HepG2 (cell line): Measurements from ENCODE around the gene CMIP. TPM values are rescaled to one million over a fixed set of nuclear protein-coding genes. Genes with fewer than 3 reads are reported as not detected.

Experiments
- ARID2 ChIP-seq: sonication (generic); formaldehyde crosslinking; IDR thresholded peaks from 2 replicates; pipeline ENCODE4 v1.8.1; 2022; ENCODE audit warnings: mild to moderate bottlenecking, missing genetic modification reagents, borderline replicate concordance
- FOXO1 ChIP-seq: sonication (generic); formaldehyde crosslinking; IDR thresholded peaks from 2 replicates; pipeline ENCODE4 v1.4.0; 2020; ENCODE audit warnings: missing genetic modification reagents
- NFYB ChIP-seq: sonication (generic); formaldehyde crosslinking; IDR thresholded peaks from 2 replicates; pipeline ENCODE4 v1.4.0; 2020; ENCODE audit warnings: missing genetic modification reagents
- ONECUT2 ChIP-seq: sonication (generic); formaldehyde crosslinking; IDR thresholded peaks from 2 replicates; pipeline ENCODE4 v1.4.0; 2020; ENCODE audit warnings: missing genetic modification reagents
- PCBP1 ChIP-seq: fragments of 200-400 bp; formaldehyde crosslinking; IDR thresholded peaks from 2 replicates; pipeline ENCODE4 v1.6.1; 2017; ENCODE audit warnings: mild to moderate bottlenecking, low read depth, low read length, borderline replicate concordance
- SMC3 ChIP-seq: IDR thresholded peaks from 2 replicates; pipeline ENCODE4 v1.6.1; 2011; ENCODE audit warnings: low read length, improper control_type of control experiment
- SOX13 ChIP-seq, 3 experiments: fragments of 450-650 bp in 1 of 3; sonication (generic) in 1 of 3; formaldehyde crosslinking in 1 of 3; IDR thresholded peaks in 2 of 3; conservative IDR thresholded peaks in 1 of 3; 2 replicates each; pipeline versions ENCODE4 v1.5.0 to v1.6.1; 2016 to 2020; ENCODE audit warnings: antibody characterized with exemption in 1 of 3, mild to moderate bottlenecking in 1 of 3, missing compliant biosample characterization in 1 of 3, missing genetic modification reagents in 1 of 3, moderate library complexity in 1 of 3
- TBX3 ChIP-seq: fragments of 450-650 bp; IDR thresholded peaks from 2 replicates; pipeline ENCODE4 v1.6.1; 2017; ENCODE audit warnings: antibody characterized with exemption, mild to moderate bottlenecking, inconsistent platforms, borderline replicate concordance
- TCF12 ChIP-seq, 2 experiments: fragments of 450-650 bp in 1 of 2; sonication (generic) in 1 of 2; formaldehyde crosslinking in 1 of 2; IDR thresholded peaks; 2 replicates each; pipeline versions ENCODE4 v1.6.1 to v1.8.0; 2017 to 2022; ENCODE audit warnings: antibody characterized with exemption in 1 of 2, mild to moderate bottlenecking in 1 of 2, missing genetic modification reagents in 1 of 2, moderate library complexity in 1 of 2
- ZFP36L2 ChIP-seq: sonication (generic); formaldehyde crosslinking; IDR thresholded peaks from 2 replicates; pipeline ENCODE4 v1.4.0; 2020; ENCODE audit warnings: missing genetic modification reagents
- ZFYVE20 ChIP-seq: sonication (generic); formaldehyde crosslinking; IDR thresholded peaks from 2 replicates; pipeline ENCODE4 v1.8.0; 2023; ENCODE audit warnings: low read depth, mild to moderate bottlenecking, moderate library complexity, missing genetic modification reagents, borderline replicate concordance
- ZNF143 ChIP-seq: sonication (generic); formaldehyde crosslinking; IDR thresholded peaks from 2 replicates; pipeline ENCODE4 v1.4.0; 2020; ENCODE audit warnings: missing genetic modification reagents
- ZNF24 ChIP-seq: fragments of 450-650 bp; IDR thresholded peaks from 2 replicates; pipeline ENCODE4 v1.6.1; 2017; ENCODE audit warnings: antibody characterized with exemption, mild to moderate bottlenecking
- ZNF510 ChIP-seq: sonication (generic); formaldehyde crosslinking; IDR thresholded peaks from 2 replicates; pipeline ENCODE4 v1.4.0; 2020; ENCODE audit warnings: low read depth, mild to moderate bottlenecking, missing genetic modification reagents
- ZNF564 ChIP-seq: sonication (generic); formaldehyde crosslinking; IDR thresholded peaks from 2 replicates; pipeline ENCODE4 v1.8.1; 2023; ENCODE audit warnings: mild to moderate bottlenecking, missing genetic modification reagents
- ZNF776 ChIP-seq: sonication (generic); formaldehyde crosslinking; IDR thresholded peaks from 2 replicates; pipeline ENCODE4 v1.4.0; 2020; ENCODE audit warnings: mild to moderate bottlenecking, missing genetic modification reagents
- ZSCAN22 ChIP-seq: sonication (generic); formaldehyde crosslinking; IDR thresholded peaks from 2 replicates; pipeline ENCODE4 v1.4.0; 2020; ENCODE audit warnings: mild to moderate bottlenecking, missing genetic modification reagents
- ZSCAN30 ChIP-seq: sonication (generic); formaldehyde crosslinking; IDR thresholded peaks from 2 replicates; pipeline ENCODE4 v1.5.0; 2020; ENCODE audit warnings: mild to moderate bottlenecking, missing genetic modification reagents
- polyA plus RNA-seq, 8 experiments: library from polyadenylated mRNA; depleted of rRNA in 3 of 8; stranded (reverse) in 7 of 8; unstranded in 1 of 8; fragments of >200 nt; fragmentation: Illumina TruSeq in 4 of 8; extraction: Trizol in 4 of 8; gene quantifications; 2 replicates each; pipeline versions ENCODE4 v1.2.1 to v1.2.3, GENCODE V29; 2011 to 2016; ENCODE audit warnings: low read depth in 4 of 8, missing spikeins in 1 of 8, mixed read lengths in 1 of 8; ENCODE audit not compliant: insufficient read depth in 1 of 8
- total RNA-seq, 5 experiments: library from RNA; depleted of rRNA; stranded (reverse); fragments of >200 nt; fragmentation: Illumina TruSeq; extraction: Trizol; gene quantifications; 2 replicates each; pipeline ENCODE4 v1.2.3, GENCODE V29; 2016; ENCODE audit warnings: low read depth in 1 of 5
- TF ChIP-seq, protein P1 (sequence below): sonication (generic); formaldehyde crosslinking; IDR thresholded peaks from 2 replicates; pipeline ENCODE4 v1.4.0; 2020; ENCODE audit warnings: missing genetic modification reagents
- TF ChIP-seq, protein P2 (sequence below): sonication (generic); formaldehyde crosslinking; IDR thresholded peaks from 2 replicates; pipeline ENCODE4 v1.8.0; 2023; ENCODE audit warnings: mild to moderate bottlenecking, missing genetic modification reagents
- TF ChIP-seq, protein P3 (sequence below), 2 experiments: sonication (generic) in 1 of 2; formaldehyde crosslinking in 1 of 2; IDR thresholded peaks; 2 replicates each; pipeline versions ENCODE4 v1.4.0 to v1.6.1; 2016 to 2020; ENCODE audit warnings: borderline replicate concordance in 1 of 2, low read depth in 1 of 2, mild to moderate bottlenecking in 1 of 2, missing genetic modification reagents in 1 of 2

The CMIP gene
- total and polyA plus RNA-seq, 2 of the 13 experiments (the other 11 are each of a cell fraction or from before 2014, with no cell fraction given) = 10.9 to 18.1 TPM

DNA sequence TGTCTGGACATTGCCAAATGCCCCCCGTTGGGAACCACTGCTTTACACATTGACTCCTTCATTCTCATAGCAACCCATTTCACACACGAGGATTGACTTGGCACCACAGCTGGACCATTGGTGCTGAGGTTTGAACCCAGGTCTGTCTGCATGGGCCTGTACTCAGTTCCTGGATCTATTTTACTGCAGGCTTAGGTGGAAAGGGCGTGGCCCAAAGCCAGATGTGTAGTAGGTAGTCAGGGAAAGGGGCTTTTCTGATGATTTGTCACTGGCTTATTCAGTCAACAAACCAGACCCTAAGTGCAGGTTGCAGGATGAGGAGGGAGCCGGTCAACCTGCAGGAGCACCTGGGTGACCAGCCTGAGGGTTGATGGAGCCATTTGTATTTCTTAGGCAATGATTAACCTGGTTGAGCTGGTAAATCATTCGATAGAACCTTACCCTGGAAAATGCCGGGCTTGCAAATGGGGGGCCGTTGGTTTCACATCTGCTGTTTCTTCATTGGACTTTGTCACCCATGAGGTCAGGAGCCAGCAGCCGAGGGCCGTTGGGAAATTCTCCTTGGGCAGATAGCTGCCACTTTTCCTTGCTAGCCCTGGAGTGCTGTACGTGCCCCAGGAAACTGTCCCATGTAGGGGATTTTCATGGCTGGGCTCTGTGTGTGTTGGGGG is 104.4 kb downstream of the CMIP start (continued):
- TF ChIP-seq SMC3 (0 out of 2 replicates have a peak, but pooled peaks have one; percentile 22), TBX3 (0 out of 2 replicates have a peak, but pooled peaks have one; percentile 60), FOXO1 (CRISPR knock-in tag) (peak; percentile 43; the same call in 1 of the 2 replicates), ZSCAN22 (CRISPR knock-in tag) (no peak; the same call in 1 of the 2 replicates), ZFYVE20 (CRISPR knock-in tag) (no peak), ZFP36L2 (CRISPR knock-in tag) (no peak), ZNF24 (no peak), PCBP1 (no peak), TCF12 (IDR thresholded peaks at IDR 0.05) (no peak), TCF12 (CRISPR knock-in tag; IDR thresholded peaks at IDR 0.05) (peak; percentile 77), SOX13 (IDR thresholded peaks at IDR 0.05) (no peak), SOX13 (CRISPR knock-in tag; conservative IDR thresholded peaks at IDR 0.05 in 1 of 2, IDR thresholded peaks at IDR 0.05 in 1 of 2) (peak in 1 of 2 experiments; percentile 74; a peak in 1 of 4 replicates), ONECUT2 (no peak), ZNF510 (CRISPR knock-in tag) (no peak), ZNF143 (CRISPR knock-in tag) (peak; percentile 76), ARID2 (CRISPR knock-in tag) (no peak), ZSCAN30 (CRISPR knock-in tag) (no peak), ZNF776 (CRISPR knock-in tag) (no peak), ZNF564 (no peak), NFYB (CRISPR knock-in tag) (peak; percentile 10; the same call in 1 of the 2 replicates)
- TF ChIP-seq, protein P1, sequence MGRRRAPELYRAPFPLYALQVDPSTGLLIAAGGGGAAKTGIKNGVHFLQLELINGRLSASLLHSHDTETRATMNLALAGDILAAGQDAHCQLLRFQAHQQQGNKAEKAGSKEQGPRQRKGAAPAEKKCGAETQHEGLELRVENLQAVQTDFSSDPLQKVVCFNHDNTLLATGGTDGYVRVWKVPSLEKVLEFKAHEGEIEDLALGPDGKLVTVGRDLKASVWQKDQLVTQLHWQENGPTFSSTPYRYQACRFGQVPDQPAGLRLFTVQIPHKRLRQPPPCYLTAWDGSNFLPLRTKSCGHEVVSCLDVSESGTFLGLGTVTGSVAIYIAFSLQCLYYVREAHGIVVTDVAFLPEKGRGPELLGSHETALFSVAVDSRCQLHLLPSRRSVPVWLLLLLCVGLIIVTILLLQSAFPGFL = no peak
- TF ChIP-seq, protein P2, sequence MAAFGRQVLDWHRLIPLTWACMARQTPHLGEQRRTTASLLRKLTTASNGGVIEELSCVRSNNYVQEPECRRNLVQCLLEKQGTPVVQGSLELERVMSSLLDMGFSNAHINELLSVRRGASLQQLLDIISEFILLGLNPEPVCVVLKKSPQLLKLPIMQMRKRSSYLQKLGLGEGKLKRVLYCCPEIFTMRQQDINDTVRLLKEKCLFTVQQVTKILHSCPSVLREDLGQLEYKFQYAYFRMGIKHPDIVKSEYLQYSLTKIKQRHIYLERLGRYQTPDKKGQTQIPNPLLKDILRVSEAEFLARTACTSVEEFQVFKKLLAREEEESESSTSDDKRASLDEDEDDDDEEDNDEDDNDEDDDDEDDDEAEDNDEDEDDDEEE (CRISPR knock-in tag) = no peak
- TF ChIP-seq, protein P3, sequence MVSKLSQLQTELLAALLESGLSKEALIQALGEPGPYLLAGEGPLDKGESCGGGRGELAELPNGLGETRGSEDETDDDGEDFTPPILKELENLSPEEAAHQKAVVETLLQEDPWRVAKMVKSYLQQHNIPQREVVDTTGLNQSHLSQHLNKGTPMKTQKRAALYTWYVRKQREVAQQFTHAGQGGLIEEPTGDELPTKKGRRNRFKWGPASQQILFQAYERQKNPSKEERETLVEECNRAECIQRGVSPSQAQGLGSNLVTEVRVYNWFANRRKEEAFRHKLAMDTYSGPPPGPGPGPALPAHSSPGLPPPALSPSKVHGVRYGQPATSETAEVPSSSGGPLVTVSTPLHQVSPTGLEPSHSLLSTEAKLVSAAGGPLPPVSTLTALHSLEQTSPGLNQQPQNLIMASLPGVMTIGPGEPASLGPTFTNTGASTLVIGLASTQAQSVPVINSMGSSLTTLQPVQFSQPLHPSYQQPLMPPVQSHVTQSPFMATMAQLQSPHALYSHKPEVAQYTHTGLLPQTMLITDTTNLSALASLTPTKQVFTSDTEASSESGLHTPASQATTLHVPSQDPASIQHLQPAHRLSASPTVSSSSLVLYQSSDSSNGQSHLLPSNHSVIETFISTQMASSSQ (IDR thresholded peaks at IDR 0.05; ENCODE audit: low read depth) = peak; percentile 97
- TF ChIP-seq, protein P3 (CRISPR knock-in tag; IDR thresholded peaks at IDR 0.05; ENCODE audit: borderline replicate concordance) = peak; percentile 99
